Anterior cingulate cortex (tissue), 58 donors: ENCODE results near the gene RARA.

Experiments used
- DNase-seq, 58 donors: peaks; one replicate each; lab custom pipeline; 2025; lab: John Stamatoyannopoulos, UW

The RARA gene

GRCh38 chr17:40341808-40342503, 33.0 kb downstream of the RARA start:
- DNase-seq = peak in 47 of 58 donors; percentile 24 to 83 (median 54)

DNA sequence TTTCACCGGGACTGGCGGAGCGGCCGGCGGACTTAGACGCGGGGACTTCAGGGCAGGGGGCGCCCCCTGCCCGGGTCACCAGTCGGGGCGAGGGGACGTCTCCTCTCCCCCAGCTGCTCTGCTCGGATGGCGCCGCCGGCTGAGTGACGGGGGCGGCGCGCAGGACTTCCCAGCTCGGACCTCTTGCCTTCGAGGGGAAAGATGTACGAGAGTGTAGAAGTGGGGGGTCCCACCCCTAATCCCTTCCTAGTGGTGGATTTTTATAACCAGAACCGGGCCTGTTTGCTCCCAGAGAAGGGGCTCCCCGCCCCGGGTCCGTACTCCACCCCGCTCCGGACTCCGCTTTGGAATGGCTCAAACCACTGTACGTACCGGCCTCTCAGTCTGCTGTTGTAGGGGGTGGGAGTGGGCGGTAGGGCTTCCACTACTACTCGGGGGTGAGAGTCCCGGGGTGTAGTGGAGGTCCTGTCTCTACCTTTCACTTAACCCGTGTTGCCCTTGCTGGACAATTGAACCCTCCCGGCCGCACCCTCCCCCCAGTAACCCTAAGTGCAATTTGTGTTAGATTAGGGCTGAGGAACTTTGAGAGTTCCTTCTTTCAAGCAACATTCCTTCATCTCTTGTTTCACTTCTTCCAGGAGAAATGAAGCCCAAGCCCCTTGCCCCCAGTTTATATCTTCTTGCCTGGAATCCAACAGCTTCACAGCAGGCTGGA, 33.7 kb downstream of the RARA start:
- no peak for DNase-seq

DNA sequence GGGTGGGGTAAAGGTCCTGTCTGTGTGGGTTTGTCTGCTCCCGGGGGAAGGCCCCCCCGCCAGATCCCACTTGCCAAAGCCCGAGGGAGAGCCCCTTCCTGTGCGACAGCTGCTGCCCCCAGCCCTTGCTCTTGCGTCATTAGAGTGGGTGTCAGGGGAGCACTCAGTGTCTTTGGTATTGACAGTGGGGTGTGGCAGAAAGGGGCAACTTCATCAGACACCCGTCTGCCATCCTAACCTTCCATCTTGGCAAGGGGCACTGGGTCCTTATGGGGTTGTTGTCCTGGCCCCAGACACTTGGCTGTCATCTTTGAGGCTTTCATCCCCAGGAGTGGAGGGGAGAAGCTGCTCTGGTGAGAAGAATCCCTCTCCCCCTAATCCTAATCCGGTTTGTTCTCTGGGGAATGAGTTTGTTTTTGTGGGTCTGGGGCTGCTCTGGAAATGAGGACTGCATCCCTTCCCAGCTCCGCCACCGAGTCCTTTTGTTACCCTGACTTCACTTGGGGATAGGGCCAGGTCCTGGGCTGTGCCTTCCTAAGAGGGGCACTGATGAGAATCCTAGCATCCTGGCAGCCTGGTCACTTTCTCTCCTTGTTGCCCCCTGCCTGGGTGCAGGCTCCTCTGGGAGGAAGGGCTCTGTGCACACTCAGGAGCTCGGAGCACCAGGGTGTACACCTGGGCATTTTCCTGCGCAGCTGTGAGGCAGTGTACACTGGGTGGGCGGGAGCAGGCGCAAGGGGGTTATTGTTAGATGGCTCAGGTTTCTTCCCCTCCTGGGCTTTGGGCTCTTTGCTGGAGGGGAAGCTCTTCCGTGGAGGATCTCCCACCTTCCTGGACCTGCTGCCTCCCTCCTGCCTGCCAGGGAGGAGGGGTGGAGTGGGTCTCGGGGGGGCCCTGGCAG, 34.5 kb downstream of the RARA start:
- DNase-seq = no peak

- DNase-seq = no peak
Observed at GRCh38 chr17:40344421-40345160, 35.6 kb downstream of the RARA start.

DNA sequence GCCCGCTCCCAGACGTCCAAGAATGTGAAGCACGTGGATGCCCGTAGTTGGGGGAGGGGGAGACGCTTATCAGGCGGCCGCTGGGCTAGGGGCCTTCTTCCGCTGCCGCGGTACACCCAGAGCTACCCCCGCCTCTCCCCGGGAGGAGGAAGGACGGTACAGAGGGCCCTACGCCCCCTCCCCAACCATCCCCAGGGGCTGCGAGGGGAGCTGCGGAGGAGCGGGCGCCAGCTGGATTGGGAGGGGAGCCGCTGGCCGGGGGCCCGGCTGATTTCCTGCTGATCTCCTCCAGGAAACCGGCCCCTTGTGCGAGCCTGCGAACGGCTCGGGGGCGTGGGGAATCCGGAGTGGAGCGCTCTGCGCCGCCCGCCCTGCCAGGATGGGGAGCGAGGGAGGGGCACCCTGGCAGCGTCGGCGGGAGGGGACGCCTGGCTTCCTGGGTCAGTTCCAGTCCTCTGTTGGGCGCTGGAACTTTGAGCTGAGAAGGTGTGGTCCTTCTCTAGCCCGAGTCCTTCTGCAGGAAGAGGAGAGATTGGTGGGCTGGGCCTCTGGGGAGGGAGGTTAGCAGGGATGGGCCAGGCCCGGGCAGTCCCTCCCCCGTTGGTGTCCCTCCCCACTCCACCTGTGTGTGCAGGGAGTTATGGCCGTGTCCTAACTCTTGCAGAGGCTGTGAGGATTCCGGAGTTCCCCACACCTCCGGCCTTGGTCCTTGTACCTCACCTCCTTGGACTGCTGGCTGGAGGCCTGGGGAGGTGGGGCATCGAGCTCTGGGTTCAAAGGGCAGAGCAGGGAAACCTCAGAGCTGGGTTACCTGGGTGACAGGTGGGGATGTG, 36.4 kb downstream of the RARA start:
- DNase-seq = peak in 38 of 58 donors; percentile 12 to 86 (median 45)

DNA sequence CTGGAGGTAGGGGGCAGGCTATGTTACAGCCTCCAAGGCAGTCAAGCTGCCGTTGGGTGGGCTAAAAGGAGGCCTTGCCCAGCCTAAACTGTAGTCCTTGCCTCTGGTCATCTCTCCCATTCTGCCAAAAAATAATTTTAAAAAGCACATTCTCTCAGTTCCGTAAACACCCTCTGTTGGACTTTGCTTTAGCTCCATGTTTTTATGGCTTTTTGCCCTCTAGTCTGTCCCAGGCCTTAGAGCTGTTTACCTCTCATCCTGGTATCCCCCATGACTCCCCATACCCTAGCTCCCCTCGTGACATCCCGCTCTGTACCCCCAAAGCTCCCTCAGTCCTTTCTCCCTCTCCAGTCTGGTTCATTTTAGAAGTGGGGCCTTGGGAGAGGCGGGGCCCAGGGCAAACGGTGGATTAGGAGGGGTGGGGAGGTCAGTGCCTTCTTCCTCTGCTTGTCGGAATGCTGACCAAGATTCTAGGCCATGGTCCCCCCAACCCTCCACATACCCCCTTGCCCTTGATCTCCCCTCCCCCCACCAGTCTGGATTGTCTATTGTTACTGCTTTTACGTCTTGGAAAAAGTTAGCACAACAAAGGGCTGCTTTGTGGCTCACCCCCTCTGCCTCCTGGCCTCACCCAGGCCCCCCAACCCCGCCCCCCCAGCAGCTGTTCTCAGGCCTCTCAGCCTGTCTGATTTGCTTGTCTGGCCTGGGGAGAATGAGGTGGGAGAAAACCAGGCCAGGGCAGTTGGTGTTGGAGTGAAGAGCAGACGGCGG, 37.2 kb downstream of the RARA start:
- peak in 8 of 58 donors; percentile 22 to 39 (median 30) for DNase-seq

DNA sequence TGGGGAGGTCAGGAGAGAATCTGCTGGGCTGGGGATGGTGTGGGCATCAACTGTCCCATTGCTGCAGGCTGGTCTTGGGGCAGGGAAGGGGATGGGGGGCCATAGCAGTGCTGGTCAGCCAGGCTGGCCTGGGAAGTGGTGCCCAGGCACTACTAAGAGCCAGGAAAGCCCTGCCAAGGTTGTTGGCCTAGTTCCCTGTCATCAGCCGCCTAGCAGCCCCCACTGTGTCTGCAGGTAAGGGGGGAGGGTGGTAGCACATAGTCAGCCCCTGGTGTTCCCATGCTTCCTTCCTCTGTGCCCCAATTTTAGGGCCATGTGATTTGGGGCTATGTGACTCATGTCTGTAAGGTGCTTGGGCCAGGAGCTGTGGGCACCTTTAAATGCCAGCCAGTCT, 37.8 kb downstream of the RARA start:
- peak in 2 of 58 donors; percentile 14 to 40 for DNase-seq

DNA sequence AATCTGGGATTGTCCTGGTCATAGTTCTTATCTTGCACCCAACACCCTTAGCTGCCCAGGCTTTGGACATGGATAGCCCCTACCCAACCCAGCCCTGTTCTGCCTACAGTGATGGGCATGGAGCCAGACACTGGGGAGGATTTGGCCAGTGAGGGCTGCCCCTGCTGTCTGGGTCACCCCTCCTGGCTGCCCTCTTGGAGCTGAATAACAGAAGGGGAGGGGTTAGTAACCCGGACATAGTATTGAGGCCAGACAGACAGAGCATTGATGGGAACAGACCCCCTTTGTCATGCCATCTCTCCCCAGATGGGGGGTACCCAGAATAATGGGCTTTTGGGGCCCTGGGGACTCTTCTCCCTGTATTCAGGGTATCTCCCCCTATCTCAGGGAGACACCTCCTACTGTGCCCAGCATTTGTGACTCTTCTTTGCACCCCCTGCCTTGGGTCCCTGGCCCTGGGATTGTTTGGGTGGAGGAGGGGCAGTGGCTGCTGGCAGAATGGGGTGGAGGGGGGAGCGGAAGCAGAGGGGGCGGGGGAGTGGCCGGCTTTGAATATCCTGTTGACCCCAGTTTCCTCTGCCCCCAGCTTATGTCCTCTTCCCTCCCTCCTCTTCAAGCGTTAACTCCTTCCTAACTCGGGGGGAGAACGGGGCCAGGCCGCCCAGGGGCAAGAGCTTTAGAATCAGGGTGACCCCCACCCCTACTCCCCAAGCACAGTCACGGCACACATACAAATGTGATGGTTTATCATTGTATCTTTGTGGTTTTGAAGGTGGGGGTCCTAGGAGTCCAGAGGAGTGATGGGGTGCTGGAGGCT, 38.5 kb downstream of the RARA start:
- peak in 29 of 58 donors; percentile 16 to 81 (median 54) for DNase-seq

DNA sequence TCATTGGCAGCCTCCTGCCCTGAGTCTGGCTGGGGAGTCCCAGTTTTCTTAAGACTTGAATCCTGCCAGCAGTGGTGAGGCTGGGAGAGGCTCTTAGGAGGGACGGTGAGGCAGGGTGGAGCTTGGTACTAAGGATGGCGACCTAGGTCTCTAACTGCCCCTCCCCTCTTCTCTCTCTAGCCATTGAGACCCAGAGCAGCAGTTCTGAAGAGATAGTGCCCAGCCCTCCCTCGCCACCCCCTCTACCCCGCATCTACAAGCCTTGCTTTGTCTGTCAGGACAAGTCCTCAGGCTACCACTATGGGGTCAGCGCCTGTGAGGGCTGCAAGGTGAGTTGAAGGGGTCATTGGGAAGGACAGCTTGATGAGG, 39.1 kb downstream of the RARA start:
- DNase-seq = no peak

DNA sequence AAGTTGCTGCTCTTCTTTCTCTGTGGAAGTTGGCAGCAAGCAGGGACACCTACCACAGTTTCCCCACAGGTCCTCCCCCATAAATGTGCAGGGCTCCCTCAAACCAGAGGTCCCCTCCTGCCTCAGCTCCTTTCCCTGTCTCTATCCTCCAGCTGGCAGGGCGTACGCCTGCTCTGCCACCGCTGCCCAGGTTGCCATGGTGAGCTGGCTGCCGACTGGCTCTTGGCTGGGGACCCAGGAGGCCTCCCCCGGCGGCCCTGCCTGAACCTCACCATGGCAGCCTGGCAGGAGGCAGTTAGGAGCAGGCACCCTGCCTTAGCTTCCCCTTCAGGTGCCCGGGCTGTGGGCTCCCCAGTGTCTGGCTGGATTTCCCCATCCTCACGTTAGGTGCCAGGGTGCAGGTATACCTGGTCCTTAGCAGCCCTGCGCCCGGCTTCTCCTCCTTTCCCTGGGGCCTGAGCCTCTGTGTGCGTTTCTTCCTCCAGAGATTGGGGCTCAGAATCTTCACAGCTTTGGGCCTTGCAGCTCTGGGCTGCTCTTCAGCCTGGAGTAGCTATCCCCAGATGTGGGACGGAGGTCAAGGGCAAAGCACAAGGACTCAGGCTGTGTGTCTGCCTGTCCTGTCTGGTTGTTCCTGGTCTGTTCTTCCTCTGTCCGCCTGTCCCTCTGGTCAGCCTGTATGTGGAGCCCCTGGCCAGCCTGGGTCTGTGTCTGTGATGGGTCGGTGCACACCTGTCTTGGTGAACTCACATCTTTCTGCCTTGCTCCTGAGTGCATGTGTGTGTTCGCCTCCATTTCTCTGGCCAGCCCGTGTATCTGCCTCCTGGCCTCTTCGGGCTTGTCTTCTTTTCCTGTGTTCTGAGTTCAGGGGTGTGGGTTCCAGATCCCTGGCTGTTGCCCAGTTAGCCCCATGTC, 39.8 kb downstream of the RARA start:
- peak in 56 of 58 donors; percentile 23 to 91 (median 72) for DNase-seq

GRCh38 chr17:40349477-40349894, 40.5 kb downstream of the RARA start:
- no peak for DNase-seq

GRCh38 chr17:40349895-40350688, 41.1 kb downstream of the RARA start:
- DNase-seq = peak in 3 of 58 donors; percentile 20 to 55 (median 36)

DNA sequence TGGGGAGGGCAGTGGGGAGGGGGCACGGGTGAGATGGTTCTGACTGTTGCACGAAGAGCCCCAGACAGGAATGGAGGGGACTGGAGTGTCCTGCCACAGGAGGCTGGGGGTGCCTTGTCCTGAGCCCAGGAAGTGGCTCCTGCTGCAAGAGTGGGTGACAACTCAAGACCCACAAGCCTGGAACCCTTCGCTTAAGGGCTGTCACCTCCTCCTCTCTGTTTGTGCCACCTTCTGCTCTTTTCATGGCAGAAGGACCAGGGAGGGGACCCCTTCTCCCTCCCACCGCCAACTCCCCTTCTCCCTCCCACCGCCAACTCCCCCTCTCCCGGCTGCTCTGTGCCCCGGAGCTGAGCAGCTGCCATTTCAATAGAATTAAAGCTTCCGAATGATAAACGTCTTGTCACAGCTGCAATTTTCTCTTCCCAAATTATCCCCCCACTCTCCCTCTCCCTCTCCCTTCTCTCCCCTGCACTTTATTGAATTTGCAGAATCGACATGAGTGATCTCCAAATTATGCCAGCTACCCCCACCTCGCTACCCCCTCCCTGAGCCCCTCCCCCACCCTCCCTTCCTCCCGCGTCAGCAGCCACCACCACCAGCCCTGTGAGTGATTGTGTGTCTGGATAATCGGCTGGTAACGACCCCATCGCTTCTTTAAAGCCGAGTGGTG, 41.8 kb downstream of the RARA start:
- peak in 1 of 58 donors; percentile 39 for DNase-seq

DNA sequence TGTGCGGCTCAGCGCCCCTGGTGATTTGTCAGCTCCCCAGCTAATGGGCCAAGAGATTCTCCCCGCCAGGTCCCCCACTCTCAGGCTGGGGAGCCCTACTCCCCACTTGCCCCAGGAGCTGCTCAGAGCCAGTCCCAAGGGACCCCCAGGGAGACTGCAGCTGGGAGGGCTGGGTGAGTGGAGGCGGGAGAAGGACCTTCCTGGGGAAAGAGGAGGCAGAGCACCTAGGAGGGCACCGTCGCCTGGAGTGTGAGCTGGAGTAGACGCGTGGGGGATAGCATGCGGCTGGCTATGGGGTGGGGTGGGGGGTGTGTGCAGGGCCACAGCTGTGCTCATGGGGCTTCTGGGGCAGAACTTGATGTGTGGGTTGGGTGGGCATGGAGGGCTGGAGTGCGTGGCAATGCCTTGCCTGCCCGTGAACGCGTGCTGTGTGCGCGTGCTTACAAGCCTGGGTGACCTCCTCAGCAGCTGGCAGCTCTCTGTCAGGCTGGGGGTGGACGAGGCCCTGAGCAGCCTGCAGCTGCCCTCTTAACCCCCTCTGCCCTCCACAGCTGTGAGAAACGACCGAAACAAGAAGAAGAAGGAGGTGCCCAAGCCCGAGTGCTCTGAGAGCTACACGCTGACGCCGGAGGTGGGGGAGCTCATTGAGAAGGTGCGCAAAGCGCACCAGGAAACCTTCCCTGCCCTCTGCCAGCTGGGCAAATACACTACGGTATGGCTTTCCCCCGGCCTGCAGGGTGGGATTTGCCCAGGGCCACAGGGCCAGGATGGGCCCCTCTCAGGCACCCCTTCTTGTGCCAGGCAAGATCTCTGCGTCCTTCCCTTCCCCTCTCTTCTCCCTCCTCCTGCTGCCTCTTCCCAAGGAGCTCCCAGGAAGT, 42.6 kb downstream of the RARA start:
- DNase-seq = peak in 1 of 58 donors; percentile 51
